Activated CD8-positive, alpha-beta memory T cell treated with anti-CD3 and anti-CD28 coated beads for 1 hour (primary cell): ENCODE results near the gene PYGB.

ENCODE experiments used
- DNase-seq, 2 donors: peaks; one replicate each; pipeline ENCODE4 v3.0.0-alpha.2; 2020; ENCODE audit warnings: low read depth in 1 of 2; ENCODE audit errors: extremely low read depth in 1 of 2

The PYGB gene

GRCh38 chr20:25280574-25281535 is 33.0 kb downstream of the PYGB start:
- DNase-seq, result no peak

GRCh38 chr20:25281541-25281991 is 33.7 kb downstream of the PYGB start:
- DNase-seq, result no peak

- no peak for DNase-seq
These were observed 34.3 kb downstream of the PYGB start for GRCh38 chr20:25282034-25282781.

GRCh38 chr20:25282796-25283195 is 34.9 kb downstream of the PYGB start:
- no peak for DNase-seq

DNA sequence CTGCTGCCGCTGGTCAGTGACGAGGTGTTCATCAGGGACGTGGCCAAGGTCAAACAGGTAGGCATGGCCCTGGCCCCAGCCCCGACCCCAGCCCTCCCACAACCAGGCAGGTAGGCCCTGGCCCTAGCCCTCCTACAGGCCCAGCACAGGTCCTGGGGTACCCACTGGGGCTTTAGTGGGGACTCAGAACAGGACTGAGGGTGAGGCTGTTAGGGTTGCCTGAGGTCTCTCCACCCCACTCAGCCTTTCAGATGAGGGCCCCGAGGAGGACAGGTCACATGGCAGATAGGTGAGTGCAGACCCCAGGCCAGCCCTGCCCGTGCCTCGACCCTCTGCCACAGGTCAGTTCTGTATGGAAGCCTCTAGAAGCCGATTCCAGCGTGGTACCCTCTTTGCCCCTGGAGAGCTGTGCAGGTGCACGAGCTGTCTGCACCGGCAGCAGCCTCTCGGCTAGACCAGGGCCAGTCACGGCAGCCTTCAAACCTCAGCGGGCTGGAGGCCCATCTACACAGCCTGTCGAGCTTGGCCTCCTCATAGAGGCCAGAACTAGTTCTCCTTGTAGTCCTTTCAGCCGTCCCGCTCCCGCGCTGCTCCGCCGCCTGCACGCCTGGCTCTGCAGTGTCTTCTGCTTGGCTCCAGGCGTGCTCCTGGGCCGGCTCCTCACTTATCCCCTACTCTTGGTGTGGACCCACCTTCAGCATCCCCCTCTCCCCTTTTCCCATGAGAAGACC is 35.5 kb downstream of the PYGB start:
- no peak for DNase-seq

- no peak for DNase-seq
These were observed 36.3 kb downstream of the PYGB start for GRCh38 chr20:25284131-25284601.

DNA sequence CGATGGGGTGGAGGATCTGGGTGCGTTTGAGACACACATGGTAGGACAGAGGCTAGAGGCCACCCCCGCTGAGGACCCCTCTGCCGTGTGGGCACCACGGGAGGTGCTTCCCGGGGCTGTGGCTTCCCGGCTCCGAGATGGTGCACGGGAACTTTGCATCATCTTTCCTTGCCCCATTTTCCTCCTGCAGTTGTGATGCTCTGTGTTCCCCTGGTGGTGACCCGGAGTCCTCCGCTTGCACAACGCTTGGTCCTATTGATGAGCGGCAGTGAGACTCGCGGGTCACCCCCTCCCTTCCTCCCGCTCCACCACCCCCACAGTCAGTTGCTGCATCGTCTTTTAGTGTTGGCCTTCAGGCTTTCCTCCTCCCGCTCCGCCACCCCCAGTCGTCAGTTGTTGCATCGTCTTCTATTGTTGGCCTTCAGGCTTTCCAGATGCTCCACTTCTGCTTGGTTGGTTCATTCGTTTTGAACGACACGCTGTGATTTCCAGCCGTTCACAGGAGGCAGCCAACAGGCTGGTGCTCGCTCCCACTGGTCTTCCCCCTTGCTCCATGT is 37.3 kb downstream of the PYGB start:
- DNase-seq, result no peak

- no peak for DNase-seq
These were observed 38.2 kb downstream of the PYGB start for GRCh38 chr20:25285856-25286798.

GRCh38 chr20:25286917-25287316 is 39.0 kb downstream of the PYGB start:
- DNase-seq, result no peak

DNA sequence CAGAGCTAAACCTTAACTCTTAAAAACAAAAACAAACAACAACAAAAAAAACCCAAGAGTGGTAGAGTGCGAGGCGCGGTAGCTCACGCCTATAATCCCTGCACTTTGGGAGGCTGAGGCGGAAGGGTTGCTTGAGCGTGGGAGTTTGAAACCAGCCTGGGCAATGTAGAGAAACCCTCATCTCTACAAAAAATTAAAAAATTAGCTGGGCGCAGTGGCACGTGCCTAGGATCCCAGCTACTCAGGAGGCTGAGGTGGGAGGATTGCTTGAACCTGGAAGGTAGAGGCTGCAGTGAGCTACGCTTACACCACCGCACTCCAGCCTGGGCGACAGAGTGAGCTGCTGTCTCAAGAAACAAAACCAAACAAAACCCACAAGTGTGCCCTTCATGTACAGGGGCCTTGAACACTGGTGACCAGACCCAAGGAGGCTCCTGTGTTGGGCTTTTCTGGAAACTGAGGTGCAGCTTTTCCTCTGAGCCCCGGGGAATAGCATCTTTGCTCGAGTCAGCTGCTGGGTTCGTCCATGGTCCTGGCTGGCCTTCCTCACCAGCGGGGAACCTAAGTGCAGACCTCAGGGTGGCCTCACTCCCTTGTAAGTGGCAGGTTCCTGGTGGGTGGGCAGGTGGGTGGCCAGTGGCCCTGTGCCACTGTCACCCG is 39.9 kb downstream of the PYGB start:
- no peak for DNase-seq

DNA sequence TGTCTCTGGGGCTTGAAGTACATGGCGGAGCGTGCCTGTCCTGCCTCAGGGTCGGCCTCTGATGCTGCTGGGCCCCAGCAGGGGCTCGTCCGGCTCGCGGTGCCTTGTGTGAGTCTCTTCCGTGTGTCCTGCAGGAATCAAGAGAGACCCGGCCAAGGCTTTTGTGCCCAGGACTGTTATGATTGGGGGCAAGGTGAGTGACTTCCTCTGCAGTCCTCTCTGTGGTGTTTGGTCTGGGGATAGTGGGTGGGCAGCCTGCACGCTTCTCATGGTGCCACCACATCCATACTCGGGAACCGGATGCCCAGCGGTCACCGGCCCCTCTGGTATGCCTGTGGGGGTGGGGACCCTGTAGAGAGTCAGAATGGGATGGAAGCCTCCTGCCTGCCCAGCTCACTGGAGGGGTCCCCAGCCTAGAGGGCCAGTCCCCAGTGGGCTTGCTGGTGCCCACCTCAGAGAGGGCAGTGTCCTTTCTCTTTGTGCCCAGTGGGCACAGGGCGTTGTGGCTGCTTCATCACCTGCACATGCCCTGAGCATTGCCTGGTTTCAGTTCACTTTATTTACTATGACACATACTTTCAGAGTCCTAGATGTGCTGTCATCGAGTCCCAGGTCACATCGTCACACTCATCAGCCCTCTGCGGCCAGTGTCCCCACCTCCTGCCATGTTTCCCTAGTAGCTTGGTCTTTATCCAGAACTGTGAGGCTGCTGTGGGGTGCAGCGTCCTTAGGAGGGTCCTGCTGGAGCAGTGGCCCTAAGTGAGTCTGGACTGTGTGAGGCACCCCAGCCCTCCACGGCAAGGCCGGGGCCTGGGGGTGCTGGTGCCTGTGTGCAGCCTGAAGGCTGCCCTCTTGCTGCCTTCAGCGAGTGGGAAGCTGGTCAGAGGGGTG is 40.7 kb downstream of the PYGB start:
- DNase-seq, result no peak

- DNase-seq, result no peak
These were observed 42.2 kb downstream of the PYGB start for GRCh38 chr20:25289886-25290597.

DNA sequence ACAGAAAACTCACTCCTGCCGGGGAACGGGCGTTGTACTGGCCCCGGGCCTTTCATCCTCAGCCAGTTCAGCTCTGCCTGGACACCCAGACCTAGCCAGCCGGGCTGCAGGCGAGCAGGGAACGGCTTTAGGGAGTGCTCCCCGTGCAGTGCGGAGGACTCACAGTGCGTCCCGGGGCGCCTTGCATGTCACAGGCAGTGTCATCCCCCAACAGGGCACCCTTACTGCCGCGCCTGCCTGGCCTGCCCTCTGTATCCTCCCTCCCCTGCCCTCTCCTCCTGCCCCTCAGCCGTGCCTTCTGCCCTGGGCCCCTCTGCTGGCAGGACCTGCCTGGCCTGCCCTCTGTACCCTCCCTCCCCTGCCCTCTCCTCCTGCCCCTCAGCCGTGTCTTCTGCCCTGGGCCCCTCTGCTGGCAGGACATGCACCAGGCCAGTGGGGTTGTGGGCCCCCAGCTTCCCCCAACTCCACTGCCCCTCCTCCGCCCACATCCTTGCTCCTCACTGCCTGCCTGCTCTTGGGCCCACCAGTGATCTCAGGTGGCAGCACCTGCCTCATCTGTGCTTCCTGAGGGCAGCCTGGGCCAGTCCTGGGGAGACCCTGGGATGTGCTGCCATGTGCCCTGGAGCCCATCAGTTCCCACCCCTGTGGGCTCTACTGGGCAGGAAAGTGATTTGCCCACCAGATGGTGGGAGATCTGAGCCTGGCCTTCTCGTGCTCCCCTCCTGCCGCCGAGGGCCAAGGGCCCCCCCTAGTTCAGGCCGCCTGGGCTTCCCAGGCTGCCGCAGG is 43.0 kb downstream of the PYGB start:
- no peak for DNase-seq

DNA sequence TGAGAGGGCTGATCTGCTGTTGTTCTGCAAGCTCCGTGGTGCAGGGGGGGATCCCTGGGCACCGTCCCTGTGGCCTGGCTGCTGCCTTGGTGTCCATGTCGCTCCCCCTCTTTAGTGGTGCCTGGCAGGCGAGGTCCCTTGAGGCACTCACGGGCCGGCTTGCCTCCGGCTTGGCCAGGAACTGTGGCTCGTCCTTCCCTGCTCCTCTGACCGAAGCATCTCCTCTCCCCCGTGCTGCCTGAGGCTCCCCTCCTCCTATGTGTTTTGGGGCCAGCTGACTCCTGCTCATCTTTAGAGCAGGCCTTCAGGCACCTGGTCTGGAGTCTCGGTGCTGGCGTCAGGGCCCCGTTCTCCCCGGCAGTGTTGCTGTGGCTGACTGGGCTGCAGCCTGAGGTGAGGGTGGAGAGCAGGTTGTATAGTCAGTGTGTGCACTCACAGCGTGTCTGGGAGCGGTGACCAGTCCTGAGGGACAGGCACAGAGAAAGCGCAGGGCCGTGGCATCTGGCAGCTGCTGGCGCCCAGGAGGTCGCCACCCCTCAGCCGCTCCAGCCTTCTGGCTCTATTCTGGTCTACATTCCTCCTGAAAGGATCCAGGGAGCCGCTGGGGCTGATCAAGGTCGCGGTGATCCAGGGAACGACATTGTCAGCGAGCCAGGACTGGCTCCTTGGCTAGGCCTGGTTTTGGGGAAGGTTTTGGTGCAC is 43.7 kb downstream of the PYGB start:
- no peak for DNase-seq

GRCh38 chr20:25292176-25292891 is 44.4 kb downstream of the PYGB start:
- no peak for DNase-seq
